ENCODE measurements around the gene CFHR5.
"Not testable (repeated sequence)": the region's sequence is repeated elsewhere in the genome, so short reads cannot be mapped to it uniquely, and the experiment has no call there.

CFHR5 gene

DNA sequence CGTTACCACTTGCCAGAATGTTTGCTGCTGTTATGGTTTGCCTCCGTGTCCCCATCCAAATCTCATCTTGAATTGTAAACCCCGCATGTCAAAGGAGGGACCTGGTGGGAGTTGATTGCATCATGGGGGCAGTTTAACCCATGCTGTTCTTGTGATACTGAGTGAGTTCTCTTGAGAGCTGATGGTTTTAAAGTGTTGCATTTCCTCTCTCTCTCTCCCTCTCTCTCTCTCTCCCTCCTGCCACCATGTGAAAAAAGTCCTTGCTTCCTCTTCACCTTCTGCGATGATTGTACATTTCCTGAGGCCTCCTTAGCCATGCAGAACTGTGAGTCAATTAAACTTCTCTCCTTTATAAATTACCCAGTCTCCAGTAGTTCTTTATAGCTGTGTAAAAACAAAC is 44.4 kb downstream of the CFHR5 start:
- no peak for DNase-seq

- DNase-seq, result no peak
These were observed 47.1 kb downstream of the CFHR5 start for GRCh38 chr1:197024460-197024859.

- DNase-seq, result no peak
These were observed 50.0 kb downstream of the CFHR5 start for GRCh38 chr1:197027359-197027758.

DNA sequence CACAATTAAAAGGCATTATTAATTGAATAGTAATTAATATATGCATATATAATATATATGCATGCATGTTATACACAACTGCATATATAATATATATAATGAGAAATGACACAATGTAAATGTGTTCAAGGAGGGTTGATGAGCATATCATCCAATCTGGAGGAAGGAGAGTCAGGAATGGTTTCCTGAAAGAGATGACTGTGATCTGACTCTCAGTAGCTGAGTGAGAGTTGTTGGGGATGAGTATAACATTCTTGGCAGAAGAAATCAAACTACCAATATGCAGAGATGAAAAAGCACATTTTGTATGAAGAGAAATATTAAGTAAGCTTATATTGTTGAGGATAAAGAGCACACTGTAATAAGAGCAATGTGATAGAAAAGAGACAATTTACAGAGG is 52.4 kb downstream of the CFHR5 start:
- no peak for DNase-seq

- DNase-seq, result not testable (repeated sequence)
These were observed 57.4 kb downstream of the CFHR5 start for GRCh38 chr1:197034631-197035339.

- DNase-seq, result no peak
These were observed 59.5 kb downstream of the CFHR5 start for GRCh38 chr1:197036861-197037260.

DNA sequence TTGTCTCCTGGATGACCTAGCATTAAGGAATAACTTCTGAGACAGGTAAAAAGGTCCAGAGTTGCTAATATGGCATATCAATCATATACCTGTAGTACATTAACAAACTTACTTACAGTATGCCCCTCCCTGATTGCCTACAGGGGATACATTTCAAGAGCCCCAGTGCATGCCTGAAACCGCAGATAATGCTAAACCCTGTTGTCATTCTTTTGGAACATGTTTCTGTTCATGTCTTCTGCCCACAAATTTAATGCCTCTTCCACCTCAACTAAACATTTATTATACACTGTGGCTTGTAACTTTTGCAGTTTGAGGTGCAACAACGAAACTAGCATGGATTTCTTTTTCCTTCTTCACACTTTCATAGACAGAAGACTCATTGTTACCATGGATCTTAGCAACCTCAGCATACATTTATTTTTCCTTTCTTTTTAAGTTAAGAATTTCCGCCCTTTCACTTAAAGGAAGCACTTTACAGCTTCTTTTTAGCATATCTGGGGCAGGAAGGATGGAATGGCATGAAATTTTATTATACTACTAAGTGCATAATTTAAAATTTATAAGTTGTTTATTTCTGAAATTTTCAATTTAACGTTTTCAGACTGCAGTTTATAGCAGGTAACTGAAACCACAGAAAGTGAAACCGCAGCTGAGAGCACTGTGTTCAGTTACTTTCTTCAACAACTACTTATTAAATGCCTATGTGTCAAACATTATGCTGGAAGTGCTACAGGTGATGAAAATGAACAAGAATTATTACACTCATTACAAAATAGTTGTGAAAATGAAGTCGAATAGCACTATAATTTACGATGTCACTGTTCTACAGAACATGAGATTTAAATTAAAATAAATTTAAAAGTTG is 64.4 kb downstream of the CFHR5 start:
- DNase-seq, result no peak

DNA sequence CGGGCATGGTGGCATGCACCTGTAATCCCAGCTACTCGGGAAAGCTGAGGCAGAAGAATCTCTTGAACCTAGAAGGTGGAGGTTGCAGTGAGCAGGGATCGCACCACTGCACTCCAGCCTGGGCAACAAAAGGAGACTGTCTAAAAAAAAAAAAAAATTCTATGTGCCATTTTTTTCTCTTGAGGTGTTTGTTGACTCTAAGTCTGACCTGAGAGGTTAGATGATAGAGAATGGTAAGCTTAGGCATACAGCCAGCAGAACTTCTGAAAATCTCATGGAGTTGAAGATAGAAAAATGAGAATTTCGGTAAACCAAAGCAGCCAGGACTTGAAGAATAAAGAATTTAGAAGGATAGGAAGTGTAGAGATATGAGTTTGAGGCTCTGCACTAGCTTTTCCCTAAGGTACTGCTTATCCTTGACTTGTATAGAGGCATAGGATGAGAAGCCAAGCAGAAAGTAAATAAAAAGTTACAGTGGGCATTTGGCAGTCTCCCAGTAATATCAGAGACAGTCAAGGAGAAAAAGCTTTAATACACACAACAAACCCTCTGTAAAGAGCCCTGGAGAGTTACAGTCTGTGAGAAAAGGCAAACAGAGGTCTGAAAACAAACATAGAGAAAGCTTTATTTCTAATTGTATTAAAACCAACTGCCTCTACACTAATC is 65.5 kb downstream of the CFHR5 start:
- no peak for DNase-seq

GRCh38 chr1:197049100-197049499 is 71.7 kb downstream of the CFHR5 start:
- DNase-seq, result no peak

Measured in SIG-M5 (cell line).